IPS-20b (cell line): Measurements from ENCODE around the gene MORN1.

Experiments used
- H3K27ac ChIP-seq: one replicate; pipeline ENCODE4 v1.5.1; 2013; ENCODE audit warnings: low read length
- H3K27me3 ChIP-seq: 2 replicates; pipeline ENCODE4 v1.6.1; 2013; ENCODE audit warnings: mild to moderate bottlenecking, low read length, inconsistent platforms; ENCODE audit not compliant: insufficient read depth
- H3K36me3 ChIP-seq: 2 replicates; pipeline ENCODE4 v1.6.1; 2013; ENCODE audit warnings: low read depth, mild to moderate bottlenecking, inconsistent platforms, low read length, moderate library complexity; ENCODE audit not compliant: insufficient read depth
- H3K4me1 ChIP-seq: 2 replicates; pipeline ENCODE4 v1.6.1; 2013; ENCODE audit warnings: mild to moderate bottlenecking, control low read depth, inconsistent platforms, low read length, moderate library complexity; ENCODE audit not compliant: insufficient read depth
- H3K4me3 ChIP-seq: 2 replicates; pipeline ENCODE4 v1.5.1; 2013; ENCODE audit warnings: mild to moderate bottlenecking, low read length, inconsistent platforms
- H3K9ac ChIP-seq: 2 replicates; pipeline ENCODE4 v1.6.1; 2013; ENCODE audit warnings: low read depth, mild to moderate bottlenecking, inconsistent platforms, low read length, moderate library complexity
- H3K9me3 ChIP-seq: 2 replicates; pipeline ENCODE4 v1.6.1; 2013; ENCODE audit warnings: mild to moderate bottlenecking, low read depth, low read length, inconsistent platforms; ENCODE audit not compliant: insufficient read depth

MORN1 gene

DNA sequence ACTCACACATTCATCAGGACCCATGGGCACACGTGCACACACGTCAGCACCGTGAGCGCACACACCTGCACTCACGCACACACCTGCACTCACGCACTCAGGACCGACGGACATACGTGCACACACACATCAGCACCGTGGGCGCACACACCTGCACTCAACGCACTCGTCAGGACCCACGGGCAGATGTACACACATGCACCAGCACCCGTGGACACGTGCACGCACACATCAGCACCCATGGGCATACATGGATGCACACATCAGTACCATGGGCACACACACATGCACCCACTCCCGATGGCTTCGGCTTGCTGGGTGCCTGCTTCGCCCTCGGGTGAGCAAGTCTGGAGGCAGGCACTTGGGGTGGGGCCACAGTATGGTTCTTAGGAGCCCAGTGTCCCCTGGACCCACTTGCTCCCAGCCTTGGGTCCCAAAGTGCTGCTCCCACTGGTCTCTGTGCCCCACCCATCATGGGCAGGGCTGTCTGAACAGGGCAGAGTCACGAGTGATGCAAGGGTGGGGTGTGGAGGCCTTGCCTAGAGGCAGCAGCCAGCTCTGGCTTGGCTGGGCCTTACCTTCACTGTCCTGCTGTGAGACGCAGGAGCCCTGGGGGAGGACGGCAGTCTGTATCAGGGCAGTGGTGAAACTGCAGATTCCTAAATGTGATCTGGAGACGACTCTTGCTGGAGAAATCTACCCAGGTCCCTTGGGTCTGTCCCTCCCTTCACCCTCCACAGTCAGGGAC, 113.4 kb downstream of the MORN1 start:
- H3K9me3 ChIP-seq = no peaks in the 10 kb centered on the region
- H3K9ac ChIP-seq = peak overlapping the region; percentile 70; the same call in 1 of the 2 replicates
- peaks cover 7% of the 10 kb centered on the region; the same call in 1 of the 2 replicates for H3K36me3 ChIP-seq
- no peaks in the 10 kb centered on the region for H3K27me3 ChIP-seq
- peaks cover 30% of the 10 kb centered on the region for H3K4me1 ChIP-seq
- H3K27ac ChIP-seq = peak overlapping the region; percentile 6
- H3K4me3 ChIP-seq = no peak overlapping the region

DNA sequence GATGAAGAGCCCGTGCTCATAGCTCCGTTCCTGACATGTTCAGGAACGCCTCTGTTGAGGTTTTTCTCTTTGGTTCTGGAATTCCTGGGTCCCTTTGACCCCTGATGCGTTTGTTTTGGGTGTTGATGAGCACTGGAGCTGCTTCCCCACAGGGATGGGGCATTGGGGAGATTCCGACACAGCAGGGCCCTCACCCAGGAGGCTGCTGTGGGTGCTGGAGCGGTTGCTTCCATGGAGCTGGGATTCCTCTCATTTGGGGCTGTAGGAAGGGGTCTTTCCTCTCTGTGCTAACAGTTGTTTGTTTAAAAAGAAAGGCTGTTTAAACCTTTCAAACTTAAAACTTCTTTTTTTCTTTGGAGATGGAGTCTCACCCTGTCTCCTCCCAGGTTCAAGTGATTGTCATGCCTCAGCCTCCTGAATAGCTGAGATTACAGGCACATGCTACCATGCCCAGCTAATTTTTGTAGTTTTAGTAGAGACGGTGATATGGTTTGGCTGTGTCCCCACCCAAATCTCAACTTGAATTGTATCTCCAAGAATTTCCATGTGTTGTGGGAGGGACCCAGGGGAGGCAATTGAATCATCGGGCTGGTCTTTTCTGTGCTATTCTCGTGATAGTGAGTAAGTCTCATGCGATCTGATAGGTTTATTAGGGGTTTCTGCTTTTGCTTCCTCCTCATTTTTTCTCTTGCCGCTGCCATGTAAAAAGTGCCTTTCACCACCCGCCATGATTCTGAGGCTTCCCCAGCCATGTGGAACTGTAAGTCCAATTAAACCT, 114.4 kb downstream of the MORN1 start:
- Histone ChIP-seq H3K9me3 (no peaks in the 10 kb centered on the region), H3K4me3 (no peak overlapping the region), H3K9ac (no peak overlapping the region), H3K4me1 (peaks cover 30% of the 10 kb centered on the region), H3K27me3 (no peaks in the 10 kb centered on the region), H3K27ac (no peak overlapping the region), H3K36me3 (peaks cover 7% of the 10 kb centered on the region; the same call in 1 of the 2 replicates)

GRCh38 chr1:2275796-2276536, 115.4 kb downstream of the MORN1 start:
- Histone ChIP-seq H3K9ac (no peak overlapping the region; the same call in 1 of the 2 replicates), H3K4me3 (no peak overlapping the region), H3K27ac (no peak overlapping the region), H3K9me3 (no peaks in the 10 kb centered on the region), H3K27me3 (no peaks in the 10 kb centered on the region), H3K36me3 (peaks cover 7% of the 10 kb centered on the region; the same call in 1 of the 2 replicates), H3K4me1 (peaks cover 37% of the 10 kb centered on the region)

GRCh38 chr1:2274929-2275475, 116.4 kb downstream of the MORN1 start:
- no peak overlapping the region for H3K9ac ChIP-seq
- H3K36me3 ChIP-seq = peaks cover 7% of the 10 kb centered on the region; the same call in 1 of the 2 replicates
- H3K9me3 ChIP-seq = no peaks in the 10 kb centered on the region
- H3K27me3 ChIP-seq = no peaks in the 10 kb centered on the region
- no peak overlapping the region for H3K27ac ChIP-seq
- peaks cover 40% of the 10 kb centered on the region for H3K4me1 ChIP-seq
- no peak overlapping the region for H3K4me3 ChIP-seq

DNA sequence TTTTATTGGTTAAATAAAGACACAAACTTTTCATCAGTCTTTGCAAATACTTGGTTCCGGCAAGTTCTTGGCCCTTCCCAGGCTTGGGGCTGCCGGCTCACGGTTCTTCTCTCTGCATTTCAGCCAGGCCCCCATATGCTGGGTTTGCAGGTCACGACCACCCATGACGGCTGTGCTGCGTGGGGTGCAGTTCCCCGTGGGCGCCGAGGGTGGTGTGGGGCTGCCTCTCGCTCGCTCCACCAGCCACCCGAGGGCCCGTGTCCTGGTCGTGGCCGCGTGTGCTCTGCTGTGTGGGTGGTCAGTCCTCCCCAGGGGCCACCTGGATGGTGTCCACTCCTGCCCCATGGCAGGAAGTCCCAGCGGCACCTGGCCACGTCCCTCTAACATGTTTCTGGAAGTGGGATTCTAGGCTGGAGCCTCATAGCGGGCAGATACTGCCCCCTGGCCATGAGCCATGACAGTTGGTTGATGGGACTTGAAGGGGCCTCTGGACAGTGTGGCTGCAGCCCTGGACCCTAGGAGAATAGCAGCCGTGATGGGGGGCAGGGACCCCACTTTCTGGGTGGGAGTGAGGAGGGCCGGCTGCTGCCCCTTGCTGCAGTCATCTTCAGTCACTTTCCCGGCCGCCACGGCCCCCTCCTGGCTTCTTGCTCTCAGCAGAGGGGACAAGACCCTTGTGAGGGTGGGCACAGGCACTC, 117.0 kb downstream of the MORN1 start:
- Histone ChIP-seq H3K4me1 (peaks cover 35% of the 10 kb centered on the region), H3K9ac (no peak overlapping the region), H3K4me3 (no peak overlapping the region), H3K36me3 (peaks cover 7% of the 10 kb centered on the region; the same call in 1 of the 2 replicates), H3K9me3 (no peaks in the 10 kb centered on the region), H3K27me3 (no peaks in the 10 kb centered on the region), H3K27ac (no peak overlapping the region)

GRCh38 chr1:2273401-2274090, 117.8 kb downstream of the MORN1 start:
- H3K9me3 ChIP-seq = no peaks in the 10 kb centered on the region
- peaks cover 7% of the 10 kb centered on the region; the same call in 1 of the 2 replicates for H3K36me3 ChIP-seq
- no peaks in the 10 kb centered on the region for H3K27me3 ChIP-seq
- peaks cover 31% of the 10 kb centered on the region for H3K4me1 ChIP-seq
- H3K4me3 ChIP-seq = no peak overlapping the region
- no peak overlapping the region for H3K9ac ChIP-seq
- H3K27ac ChIP-seq = no peak overlapping the region

DNA sequence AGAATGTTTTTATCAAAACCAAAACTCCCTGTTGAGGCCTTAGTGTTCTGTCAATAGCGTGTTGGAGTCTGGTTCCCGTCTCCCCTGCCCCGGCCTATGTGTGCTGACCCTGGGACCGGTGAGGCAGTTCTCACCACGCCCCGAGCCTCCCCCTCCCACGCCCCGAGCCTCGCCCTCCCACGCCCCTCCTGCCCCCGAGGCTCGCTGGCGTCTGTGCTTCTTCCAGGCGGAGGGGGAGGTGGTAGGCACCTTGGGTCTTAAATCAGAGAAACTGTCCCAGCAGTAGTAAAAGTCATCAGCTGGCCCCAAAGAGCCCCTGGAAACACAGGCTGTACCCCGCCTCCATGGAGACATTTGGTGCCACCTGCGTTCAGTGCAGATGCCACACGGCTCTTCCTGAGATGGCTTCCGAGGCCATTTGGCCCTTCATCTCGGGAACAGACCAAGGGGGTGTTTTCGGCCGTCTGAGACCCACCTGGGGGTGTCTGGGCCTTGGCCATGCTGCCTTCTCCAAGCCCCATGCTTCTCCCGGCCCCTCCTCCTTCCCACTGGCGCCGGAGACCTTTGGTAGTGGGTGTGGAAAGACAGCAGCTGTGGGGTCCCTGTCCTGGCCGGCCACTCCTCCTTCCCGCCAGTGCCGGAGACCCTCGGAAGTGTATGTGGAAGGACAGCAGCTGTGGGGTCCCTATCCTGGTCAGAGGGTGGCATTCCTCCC, 118.5 kb downstream of the MORN1 start:
- Histone ChIP-seq H3K9me3 (no peaks in the 10 kb centered on the region), H3K27me3 (no peaks in the 10 kb centered on the region), H3K27ac (no peak overlapping the region), H3K4me3 (no peak overlapping the region), H3K4me1 (peaks cover 25% of the 10 kb centered on the region), H3K36me3 (peaks cover 6% of the 10 kb centered on the region; the same call in 1 of the 2 replicates), H3K9ac (no peak overlapping the region)

- Histone ChIP-seq H3K36me3 (no peaks in the 10 kb centered on the region), H3K27me3 (no peaks in the 10 kb centered on the region), H3K27ac (no peak overlapping the region), H3K9me3 (no peaks in the 10 kb centered on the region), H3K9ac (no peak overlapping the region), H3K4me1 (peaks cover 25% of the 10 kb centered on the region), H3K4me3 (no peak overlapping the region)
Observed at GRCh38 chr1:2271841-2272655, 119.3 kb downstream of the MORN1 start.
